PFSK-1 (cell line): ENCODE results near the gene DHDDS.

Experiments used
- POLR2AphosphoS5 ChIP-seq: IDR thresholded peaks from 2 replicates; pipeline ENCODE4 v1.6.1; 2012; ENCODE audit warnings: low read depth, mild to moderate bottlenecking, control low read depth, low read length, moderate library complexity
- SIN3A ChIP-seq: IDR thresholded peaks from 2 replicates; pipeline ENCODE4 v1.6.1; 2012; ENCODE audit warnings: mild to moderate bottlenecking, low read length, moderate library complexity, borderline replicate concordance; ENCODE audit not compliant: insufficient read depth
- TAF1 ChIP-seq: IDR thresholded peaks from 2 replicates; pipeline ENCODE4 v1.6.1; 2012; ENCODE audit warnings: low read length, control low read depth, borderline replicate concordance; ENCODE audit not compliant: insufficient read depth

- no peak for TF ChIP-seq TAF1
- no peak for TF ChIP-seq SIN3A
- TF ChIP-seq POLR2AphosphoS5, result no peak
Observed at GRCh38 chr1:26516987-26517765, 85.1 kb downstream of the DHDDS start.
